Measurements from ENCODE around the gene AIMP1. TPM values are rescaled to one million over a fixed set of nuclear protein-coding genes. Genes with fewer than 3 reads are reported as not detected.
"Not testable (repeated sequence)": the region's sequence is repeated elsewhere in the genome, so short reads cannot be mapped to it uniquely, and the experiment has no call there.

Gene AIMP1
- total RNA-seq, 1 donor from 2014 or later: 36.9 TPM

GRCh38 chr4:106305435-106306055 is 10.8 kb upstream of the AIMP1 start:
- no peak for DNase-seq (ENCODE audit: low spot score)
- intact Hi-C loops (cut with DNase I): no loop called here

GRCh38 chr4:106306561-106306960 is 9.8 kb upstream of the AIMP1 start:
- DNase-seq (ENCODE audit: low spot score): no peak
- intact Hi-C loops (cut with DNase I): no loop called here

GRCh38 chr4:106312377-106312776 is 4.0 kb upstream of the AIMP1 start:
- DNase-seq (ENCODE audit: low spot score): no peak
- intact Hi-C loops (cut with DNase I): no loop called here

GRCh38 chr4:106312997-106313522 is 3.3 kb upstream of the AIMP1 start:
- no peak for DNase-seq (ENCODE audit: low spot score)
- intact Hi-C loops (cut with DNase I): no loop called here

GRCh38 chr4:106314960-106315359 is 1.4 kb upstream of the AIMP1 start:
- intact Hi-C loops (cut with DNase I): no loop called here
- DNase-seq (ENCODE audit: low spot score): no peak

- intact Hi-C loops (cut with DNase I): no loop called here
- no peak for DNase-seq (ENCODE audit: low spot score)
These were observed 828 bp upstream of the AIMP1 start for GRCh38 chr4:106315476-106315967.

GRCh38 chr4:106316773-106317409 is 541 bp downstream of the AIMP1 start:
- intact Hi-C loops (cut with DNase I): no loop called here
- DNase-seq (ENCODE audit: low spot score): no peak

- intact Hi-C loops (cut with DNase I): no loop called here
- DNase-seq (ENCODE audit: low spot score): no peak
These were observed 1.5 kb downstream of the AIMP1 start for GRCh38 chr4:106317815-106318214.

- intact Hi-C loops (cut with DNase I): no loop called here
- no peak for DNase-seq (ENCODE audit: low spot score)
These were observed 2.2 kb downstream of the AIMP1 start for GRCh38 chr4:106318511-106318910.

GRCh38 chr4:106320235-106320634 is 3.9 kb downstream of the AIMP1 start:
- intact Hi-C loops (cut with DNase I): no loop called here
- no peak for DNase-seq (ENCODE audit: low spot score)

GRCh38 chr4:106321168-106321567 is 4.8 kb downstream of the AIMP1 start:
- intact Hi-C loops (cut with DNase I); DNase-seq (ENCODE audit: low spot score): not testable (repeated sequence)

GRCh38 chr4:106321814-106322213 is 5.5 kb downstream of the AIMP1 start:
- DNase-seq (ENCODE audit: low spot score); intact Hi-C loops (cut with DNase I): not testable (repeated sequence)

GRCh38 chr4:106323119-106323518 is 6.8 kb downstream of the AIMP1 start:
- no peak for DNase-seq (ENCODE audit: low spot score)

GRCh38 chr4:106325800-106326199 is 9.4 kb downstream of the AIMP1 start:
- intact Hi-C loops (cut with DNase I): loop anchor here (5.0 kb wide), 1 partner anchor 177 kb away; no protein-coding TSS in a partner anchor
- DNase-seq (ENCODE audit: low spot score): no peak

More at GRCh38 chr4:106323119-106323518, 6.8 kb downstream of the AIMP1 start:
- intact Hi-C loops (cut with DNase I): no loop called here

- DNase-seq (ENCODE audit: low spot score): no peak
- intact Hi-C loops (cut with DNase I): loop anchor here (5.0 kb wide), 1 partner anchor 173 kb away; no protein-coding TSS in a partner anchor
These were observed 12.8 kb downstream of the AIMP1 start for GRCh38 chr4:106329041-106329618.

- DNase-seq (ENCODE audit: low spot score): no peak
These were observed 16.8 kb downstream of the AIMP1 start for GRCh38 chr4:106333186-106333585.

GRCh38 chr4:106334741-106335470 is 18.6 kb downstream of the AIMP1 start:
- no peak for DNase-seq (ENCODE audit: low spot score)
- intact Hi-C loops (cut with DNase I): no loop called here

More at GRCh38 chr4:106333186-106333585, 16.8 kb downstream of the AIMP1 start:
- intact Hi-C loops (cut with DNase I): no loop called here

- no peak for DNase-seq (ENCODE audit: low spot score)
- intact Hi-C loops (cut with DNase I): no loop called here
These were observed 20.3 kb downstream of the AIMP1 start for GRCh38 chr4:106336618-106337017.

- intact Hi-C loops (cut with DNase I): no loop called here
- DNase-seq (ENCODE audit: low spot score): no peak
These were observed 21.6 kb downstream of the AIMP1 start for GRCh38 chr4:106337916-106338315.

GRCh38 chr4:106338671-106339070 is 22.3 kb downstream of the AIMP1 start:
- intact Hi-C loops (cut with DNase I): no loop called here
- no peak for DNase-seq (ENCODE audit: low spot score)
